OCI-LY7 (cell line): ENCODE measurements around the gene EIF4G2. TPM values are rescaled to one million over a fixed set of nuclear protein-coding genes. Genes with fewer than 3 reads are reported as not detected.
A peak's percentile ranks its signal among the peaks of the same experiment; 100 is the strongest.

Experiments
- BruUV-seq: library from RNA; stranded (reverse); fragments of 400-500 nt; replicated peaks from 2 replicates; lab custom pipeline; 2021; lab: Mats Ljungman, UMichigan
- CTCF ChIA-PET: fragments of 300-600 bp; sonication (Branson Sonifier 250); formaldehyde crosslinking; loops from one replicate; lab custom pipeline; 2022; ENCODE audit warnings: antibody characterized with exemption; ENCODE audit not compliant: unreplicated experiment; lab: Charles Lee
- POLR2A ChIA-PET: fragments of 300-600 bp; sonication (Branson Sonifier 250); formaldehyde crosslinking; loops from one replicate; lab custom pipeline; 2022; ENCODE audit warnings: antibody characterized with exemption; lab: Charles Lee
- DNase-seq: peaks from one replicate; pipeline ENCODE4 v3.0.0-alpha.2; 2015; ENCODE audit warnings: low spot score
- H2AFZ ChIP-seq: fragments of 200-600 bp; sonication (generic), shearing (Covaris generic); 2 replicates; pipeline ENCODE4 v1.6.1; 2014; ENCODE audit warnings: mild to moderate bottlenecking, antibody characterized with exemption, low read length, moderate library complexity
- H3K27ac ChIP-seq: fragments of 200-600 bp; sonication (generic); 2 replicates; pipeline ENCODE4 v1.5.1; 2014; ENCODE audit warnings: mixed run types, low read depth, mild to moderate bottlenecking, moderate library complexity, low read length, inconsistent platforms; ENCODE audit not compliant: poor library complexity, severe bottlenecking
- H3K36me3 ChIP-seq: fragments of 200-600 bp; sonication (generic); 2 replicates; pipeline ENCODE4 v1.6.1; 2014; ENCODE audit warnings: mild to moderate bottlenecking, antibody characterized with exemption, low read length, moderate library complexity, mixed read lengths; ENCODE audit not compliant: insufficient read depth
- H3K4me1 ChIP-seq: fragments of 200-600 bp; sonication (generic); 2 replicates; pipeline ENCODE4 v1.5.1; 2014; ENCODE audit warnings: mild to moderate bottlenecking, low read length; ENCODE audit not compliant: insufficient read depth, poor library complexity, severe bottlenecking
- H3K4me2 ChIP-seq: fragments of 200-600 bp; sonication (generic); 2 replicates; pipeline ENCODE4 v1.6.1; 2014; ENCODE audit warnings: mild to moderate bottlenecking, low read length
- H3K4me3 ChIP-seq: fragments of 200-600 bp; sonication (generic); 2 replicates; pipeline ENCODE4 v1.5.1; 2014; ENCODE audit warnings: mild to moderate bottlenecking, low read depth, low read length; ENCODE audit not compliant: poor library complexity, severe bottlenecking
- H3K79me2 ChIP-seq: fragments of 200-600 bp; sonication (generic); 2 replicates; pipeline ENCODE4 v1.6.1; 2016; ENCODE audit warnings: low read depth, mild to moderate bottlenecking, low read length, moderate library complexity, mixed read lengths; ENCODE audit not compliant: insufficient read depth
- H3K9me2 ChIP-seq: fragments of 200-600 bp; sonication (generic); 2 replicates; pipeline ENCODE4 v1.6.1; 2016; ENCODE audit warnings: mild to moderate bottlenecking, low read length, mixed read lengths; ENCODE audit not compliant: insufficient read depth
- H3K9me3 ChIP-seq: fragments of 200-600 bp; sonication (generic); 2 replicates; pipeline ENCODE4 v1.6.1; 2014; ENCODE audit warnings: mild to moderate bottlenecking, mixed run types, low read length, mixed read lengths
- H4K20me1 ChIP-seq: fragments of 200-600 bp; sonication (generic); 2 replicates; pipeline ENCODE4 v1.6.1; 2014; ENCODE audit warnings: mild to moderate bottlenecking, antibody characterized with exemption, low read length, moderate library complexity, mixed read lengths; ENCODE audit not compliant: insufficient read depth
- CTCF ChIP-seq: fragments of 200-600 bp; sonication (generic); conservative IDR thresholded peaks from 2 replicates; pipeline ENCODE4 v1.5.1; 2014; ENCODE audit warnings: mild to moderate bottlenecking, antibody characterized with exemption, low read length, moderate library complexity, mixed read lengths
- EZH2phosphoT487 ChIP-seq: fragments of 200-600 bp; sonication (generic); IDR thresholded peaks from 2 replicates; pipeline ENCODE4 v1.6.1; 2018; ENCODE audit warnings: low read depth, borderline replicate concordance, mild to moderate bottlenecking, mixed run types, antibody characterized with exemption, low read length, moderate library complexity, mixed read lengths
- intact Hi-C: fragments of 100-400 bp; cut with micrococcal nuclease; formaldehyde crosslinking; loops from one replicate; pipeline ENCODE4 v1.10.0; 2022; ENCODE audit not compliant: unreplicated experiment
- total RNA-seq, 2 experiments: library from RNA; depleted of rRNA in 1 of 2; stranded (reverse); fragments of >200 nt in 1 of 2; shearing (Covaris generic) in 1 of 2; gene quantifications; 2 replicates each; pipeline ENCODE4 v1.2.3, GENCODE V29; 2014 to 2022

The EIF4G2 gene
- total RNA-seq, 2 experiments from 2014 or later, result 317 to 502 TPM

- peaks cover 40% of the 10 kb centered on the region for H3K36me3 ChIP-seq
- H3K4me2 ChIP-seq, result no peak overlapping the region
- H3K9me3 ChIP-seq, result no peaks in the 10 kb centered on the region
- H3K4me1 ChIP-seq, result no peaks in the 10 kb centered on the region
- no peak for DNase-seq
- no peak overlapping the region for H2AFZ ChIP-seq
- CTCF ChIA-PET, result interaction anchor here (0.6 to 1.3 kb wide), 3 partner anchors 141 to 1104 kb away, joined by 3 to 6 read pairs (median 3); no protein-coding TSS in a partner anchor
- TF ChIP-seq CTCF, result no peak
- no peak for TF ChIP-seq EZH2phosphoT487
- H3K79me2 ChIP-seq, result no peaks in the 10 kb centered on the region
- H3K27ac ChIP-seq, result no peak overlapping the region
- no peak overlapping the region for H3K4me3 ChIP-seq
- intact Hi-C loops, result loop anchor here (2.0 to 5.0 kb wide), 2 partner anchors 139 to 994 kb away; no protein-coding TSS in a partner anchor
- no TSS peak for BruUV-seq
- POLR2A ChIA-PET, result interaction anchor here (0.7 to 1.9 kb wide), 7 partner anchors 9 to 228 kb away, joined by 3 to 14 read pairs (median 3); partner anchors contain the start of gene EIF4G2
- peaks cover 9% of the 10 kb centered on the region; the same call in 1 of the 2 replicates for H4K20me1 ChIP-seq
- H3K9me2 ChIP-seq, result no peaks in the 10 kb centered on the region
These were observed 15.1 kb downstream of the EIF4G2 start for GRCh38 chr11:10793470-10794255.

GRCh38 chr11:10792385-10793068 is 16.2 kb downstream of the EIF4G2 start:
- CTCF ChIA-PET, result interaction anchor here (1.2 to 1.9 kb wide), 4 partner anchors 134 to 232 kb away, joined by 3 to 7 read pairs (median 6); no protein-coding TSS in a partner anchor

More at GRCh38 chr11:10792385-10793068, 16.2 kb downstream of the EIF4G2 start:
- no TSS peak for BruUV-seq
- H3K4me3 ChIP-seq, result no peak overlapping the region
- peak overlapping the region; percentile 35; the same call in 1 of the 2 replicates for H3K4me2 ChIP-seq
- no peaks in the 10 kb centered on the region for H3K9me3 ChIP-seq
- no peaks in the 10 kb centered on the region for H3K4me1 ChIP-seq
- H4K20me1 ChIP-seq, result peaks cover 8% of the 10 kb centered on the region; the same call in 1 of the 2 replicates
- no peak overlapping the region for H2AFZ ChIP-seq
- H3K79me2 ChIP-seq, result no peaks in the 10 kb centered on the region
- DNase-seq, result peak; percentile 82
- peaks cover 29% of the 10 kb centered on the region for H3K36me3 ChIP-seq
- no peaks in the 10 kb centered on the region for H3K9me2 ChIP-seq
- intact Hi-C loops, result loop anchor here (1.0 to 5.0 kb wide), 3 partner anchors 140 to 995 kb away; no protein-coding TSS in a partner anchor
- POLR2A ChIA-PET, result interaction anchor here (0.7 to 1.9 kb wide), 7 partner anchors 11 to 229 kb away, joined by 3 to 14 read pairs (median 4); partner anchors contain the start of gene EIF4G2
- H3K27ac ChIP-seq, result no peak overlapping the region
- TF ChIP-seq EZH2phosphoT487, result no peak
- TF ChIP-seq CTCF, result peak; percentile 88
